HCT116 (cell line): ENCODE results near the gene LIMK2. TPM values are rescaled to one million over a fixed set of nuclear protein-coding genes. Genes with fewer than 3 reads are reported as not detected.

Source experiments
- ATAC-seq: fragments of 200-7000 bp; cut with Tn5 transposase; 2 replicates; pipeline ENCODE4 v1.9.1; 2020; ENCODE audit warnings: mild to moderate bottlenecking, moderate library complexity
- BruUV-seq: library from RNA; stranded (reverse); fragments of 400-500 nt; replicated peaks from 2 replicates; lab custom pipeline; 2021; lab: Mats Ljungman, UMichigan
- CTCF ChIA-PET: fragments of 300-600 bp; sonication (Branson Sonifier 250); formaldehyde crosslinking; loops from one replicate; lab custom pipeline; 2021; ENCODE audit warnings: antibody characterized with exemption; lab: Charles Lee
- POLR2A ChIA-PET: fragments of 300-600, 350-600 bp; sonication (Branson Sonifier 250); formaldehyde crosslinking; loops from one replicate; lab custom pipeline; 2021; ENCODE audit warnings: antibody characterized with exemption; lab: Charles Lee
- RAD21 ChIA-PET, 2 experiments: fragments of 300-600 bp; sonication (Branson Sonifier 250); formaldehyde crosslinking; loops; one replicate each; lab custom pipeline; 2023; ENCODE audit warnings: low total read pairs in 2 of 2; ENCODE audit not compliant: uncharacterized antibody in 2 of 2, unreplicated experiment in 2 of 2, low non-redundant PET in 1 of 2; lab: Charles Lee
- DNase-seq: peaks from one replicate; pipeline ENCODE4 v3.0.0-alpha.2; 2010; ENCODE audit warnings: low read depth, low spot score
- H2AFZ ChIP-seq: fragments of 200-600 bp; shearing (Covaris generic), sonication (generic); 2 replicates; pipeline ENCODE4 v1.6.1; 2017; ENCODE audit warnings: low read depth, mixed run types, mixed read lengths, antibody characterized with exemption, low read length; ENCODE audit not compliant: poor library complexity, severe bottlenecking
- H3K27ac ChIP-seq: 2 replicates; pipeline ENCODE4 v1.5.1; 2012; ENCODE audit warnings: low read depth, low read length
- H3K27me3 ChIP-seq: fragments of 200-600 bp; sonication (generic); 2 replicates; pipeline ENCODE4 v1.6.1; 2016; ENCODE audit warnings: mixed run types, low read length, mixed read lengths; ENCODE audit not compliant: insufficient read depth
- H3K36me3 ChIP-seq, 2 experiments: fragments of 200-500 bp in 1 of 2; fragments of 200-600 bp in 1 of 2; sonication (Bioruptor generic) in 1 of 2; sonication (generic) in 1 of 2; 2 replicates each; pipeline versions ENCODE4 v1.5.1 to v1.6.1; 2014 to 2016; ENCODE audit warnings: low read length in 2 of 2, inconsistent platforms in 1 of 2, mixed read lengths in 1 of 2, mixed run types in 1 of 2; ENCODE audit not compliant: insufficient read depth in 2 of 2, control insufficient read depth in 1 of 2
- H3K4me1 ChIP-seq, 2 experiments: fragments of 200-600 bp in 1 of 2; sonication (generic) in 1 of 2; 2 replicates each; pipeline versions ENCODE4 v1.5.1 to v1.6.1; 2012 to 2017; ENCODE audit warnings: low read length in 2 of 2, inconsistent platforms in 1 of 2, mild to moderate bottlenecking in 1 of 2, mixed read lengths in 1 of 2, mixed run types in 1 of 2, moderate library complexity in 1 of 2; ENCODE audit not compliant: insufficient read depth in 2 of 2, control insufficient read depth in 1 of 2
- H3K4me2 ChIP-seq: fragments of 200-600 bp; sonication (generic); 2 replicates; pipeline ENCODE4 v1.6.1; 2017; ENCODE audit warnings: mixed run types, low read length, mixed read lengths
- H3K4me3 ChIP-seq, 2 experiments: fragments of 200-600 bp in 1 of 2; sonication (generic) in 1 of 2; replicated peaks in 1 of 2; 2 replicates each; pipeline ENCODE4 v1.5.1; 2011 to 2016; ENCODE audit warnings: low read length in 2 of 2, control low read depth in 1 of 2, low read depth in 1 of 2, mild to moderate bottlenecking in 1 of 2, mixed read lengths in 1 of 2, mixed run types in 1 of 2
- H3K79me2 ChIP-seq: fragments of 200-600 bp; sonication (generic); 2 replicates; pipeline ENCODE4 v1.6.1; 2017; ENCODE audit warnings: mild to moderate bottlenecking, mixed run types, low read length, moderate library complexity, mixed read lengths; ENCODE audit not compliant: insufficient read depth
- H3K9ac ChIP-seq: fragments of 200-600 bp; sonication (generic); 2 replicates; pipeline ENCODE4 v1.6.1; 2016; ENCODE audit warnings: low read length, mixed read lengths
- H3K9me2 ChIP-seq: fragments of 200-600 bp; sonication (generic), shearing (Covaris generic); 2 replicates; pipeline ENCODE4 v1.6.1; 2017; ENCODE audit warnings: mixed run types, mild to moderate bottlenecking, moderate library complexity; ENCODE audit not compliant: insufficient read depth
- H3K9me3 ChIP-seq, 2 experiments: fragments of 200-500 bp in 1 of 2; fragments of 200-600 bp in 1 of 2; sonication (Bioruptor generic) in 1 of 2; sonication (generic) in 1 of 2; 2 replicates each; pipeline ENCODE4 v1.6.1; 2014 to 2017; ENCODE audit warnings: low read length in 2 of 2, mixed read lengths in 2 of 2, inconsistent platforms in 1 of 2, low read depth in 1 of 2, mild to moderate bottlenecking in 1 of 2, mixed run types in 1 of 2, moderate library complexity in 1 of 2; ENCODE audit not compliant: control insufficient read depth in 1 of 2, insufficient read depth in 1 of 2
- H4K20me1 ChIP-seq: fragments of 200-600 bp; sonication (generic), shearing (Covaris generic); 2 replicates; pipeline ENCODE4 v1.6.1; 2017; ENCODE audit warnings: mixed run types, mild to moderate bottlenecking, moderate library complexity; ENCODE audit not compliant: insufficient read depth
- CBX3 ChIP-seq: IDR thresholded peaks from 2 replicates; pipeline ENCODE4 v1.6.1; 2012; ENCODE audit warnings: low read depth
- CTCF ChIP-seq, 3 experiments: fragments of 200-600 bp in 1 of 3; sonication (generic) in 1 of 3; IDR thresholded peaks in 2 of 3; conservative IDR thresholded peaks in 1 of 3; 2 replicates each; pipeline ENCODE4 v1.5.1; 2012 to 2017; ENCODE audit warnings: low read depth in 2 of 3, low read length in 2 of 3, antibody characterized with exemption in 1 of 3, borderline replicate concordance in 1 of 3, control low read depth in 1 of 3, mild to moderate bottlenecking in 1 of 3, mixed read lengths in 1 of 3, mixed run types in 1 of 3, moderate library complexity in 1 of 3; ENCODE audit not compliant: insufficient read depth in 1 of 3
- EZH2 ChIP-seq: fragments of 200-600 bp; sonication (generic); IDR thresholded peaks from 2 replicates; pipeline ENCODE4 v1.6.1; 2017; ENCODE audit warnings: antibody characterized with exemption, mixed run types
- FOSL1 ChIP-seq: IDR thresholded peaks from 2 replicates; pipeline ENCODE4 v1.6.1; 2012; ENCODE audit warnings: low read depth
- REST ChIP-seq: IDR thresholded peaks from 2 replicates; pipeline ENCODE4 v1.6.1; 2012; ENCODE audit warnings: low read depth
- SIN3A ChIP-seq: IDR thresholded peaks from 2 replicates; pipeline ENCODE4 v1.6.1; 2012; ENCODE audit warnings: low read depth
- SRF ChIP-seq: IDR thresholded peaks from 2 replicates; pipeline ENCODE4 v1.6.1; 2012; ENCODE audit warnings: low read depth
- intact Hi-C: fragments of 100-400 bp; cut with micrococcal nuclease; formaldehyde crosslinking; loops from 2 replicates; pipeline ENCODE4 v1.10.0; 2022
- total RNA-seq: library from RNA; stranded (reverse); gene quantifications from one replicate; pipeline ENCODE4 v1.2.1, GENCODE V29; 2021; ENCODE audit not compliant: unreplicated experiment

Gene LIMK2
- total RNA-seq, 1 experiment from 2014 or later = 21.9 TPM

- Histone ChIP-seq H4K20me1 (peaks cover 4% of the 10 kb centered on the region; the same call in 1 of the 2 replicates), H3K27ac (no peak overlapping the region), H2AFZ (no peak overlapping the region), H3K36me3 (peaks cover 0 to 6% of the 10 kb centered on the region in 2 experiments; a peak in 1 of 4 replicates), H3K79me2 (peaks cover 22% of the 10 kb centered on the region; the same call in 1 of the 2 replicates), H3K9ac (no peak overlapping the region), H3K4me3 (no peak overlapping the region), H3K9me3 (no peaks in the 10 kb centered on the region), H3K9me2 (no peaks in the 10 kb centered on the region), H3K27me3 (no peaks in the 10 kb centered on the region), H3K4me2 (no peak overlapping the region), H3K4me1 (peaks cover 34 to 41% of the 10 kb centered on the region in 2 experiments)
- no peak for TF ChIP-seq SRF
- TF ChIP-seq SIN3A = no peak
- no peak for TF ChIP-seq CTCF (IDR thresholded peaks at IDR 0.05 in 2 of 3, conservative IDR thresholded peaks at IDR 0.05 in 1 of 3; ENCODE audit: borderline replicate concordance in 1 of 3, insufficient read depth in 1 of 3, low read depth in 2 of 3, low read length in 2 of 3)
- TF ChIP-seq FOSL1 = no peak
- TF ChIP-seq EZH2 = no peak
- TF ChIP-seq REST = no peak
- no peak for TF ChIP-seq CBX3
- ChIA-PET CTCF (no interaction called here), POLR2A (no interaction called here), RAD21 (no interaction called here)
- intact Hi-C loops = no loop called here
- BruUV-seq = no TSS peak
- no peak for ATAC-seq
- DNase-seq = no peak
These were observed 34.6 kb downstream of the LIMK2 start for GRCh38 chr22:31246687-31247086.
